A673 (cell line): ENCODE results near the gene ENTHD1. TPM values are rescaled to one million over a fixed set of nuclear protein-coding genes. Genes with fewer than 3 reads are reported as not detected.

ENCODE experiments used
- BruUV-seq: library from RNA; stranded (reverse); fragments of 400-500 nt; replicated peaks from 2 replicates; lab custom pipeline; 2021; lab: Mats Ljungman, UMichigan
- CTCF ChIA-PET: fragments of 300-600 bp; sonication (Branson Sonifier 250); formaldehyde crosslinking; loops from one replicate; lab custom pipeline; 2022; ENCODE audit warnings: antibody characterized with exemption; lab: Charles Lee
- POLR2A ChIA-PET: fragments of 300-600 bp; sonication (Branson Sonifier 250); formaldehyde crosslinking; loops from one replicate; lab custom pipeline; 2022; ENCODE audit warnings: antibody characterized with exemption; ENCODE audit not compliant: low non-redundant PET; lab: Charles Lee
- DNase-seq: peaks from one replicate; pipeline ENCODE4 v3.0.0-alpha.2; 2015; ENCODE audit warnings: low spot score
- H3K27ac ChIP-seq: fragments of 200-600 bp; sonication (generic); 2 replicates; pipeline ENCODE4 v1.5.1; 2016; ENCODE audit warnings: mixed run types, low read depth, mild to moderate bottlenecking, mixed read lengths, antibody characterized with exemption, low read length; ENCODE audit not compliant: poor library complexity, severe bottlenecking
- H3K27me3 ChIP-seq: fragments of 200-600 bp; sonication (generic); replicated peaks from 2 replicates; pipeline ENCODE4 v1.6.1; 2017; ENCODE audit warnings: mixed run types, low read depth, mild to moderate bottlenecking, mixed read lengths, antibody characterized with exemption, low read length; ENCODE audit not compliant: insufficient read depth, poor library complexity
- H3K36me3 ChIP-seq: fragments of 200-600 bp; sonication (generic); 2 replicates; pipeline ENCODE4 v1.6.1; 2016; ENCODE audit warnings: mixed run types, mild to moderate bottlenecking, mixed read lengths, antibody characterized with exemption, low read length; ENCODE audit not compliant: insufficient read depth, poor library complexity, severe bottlenecking
- H3K4me1 ChIP-seq: fragments of 200-600 bp; sonication (generic); 2 replicates; pipeline ENCODE4 v1.6.1; 2017; ENCODE audit warnings: mixed run types, mild to moderate bottlenecking, mixed read lengths, antibody characterized with exemption, low read length; ENCODE audit not compliant: insufficient read depth, poor library complexity, severe bottlenecking
- H3K4me3 ChIP-seq: fragments of 200-600 bp; sonication (generic); 2 replicates; pipeline ENCODE4 v1.5.1; 2016; ENCODE audit warnings: low read depth, mixed run types, mild to moderate bottlenecking, mixed read lengths, low read length; ENCODE audit not compliant: poor library complexity, severe bottlenecking
- H3K9me3 ChIP-seq: fragments of 200-600 bp; sonication (generic); 2 replicates; pipeline ENCODE4 v1.6.1; 2016; ENCODE audit warnings: mixed run types, low read depth, mild to moderate bottlenecking, mixed read lengths, antibody characterized with exemption, low read length; ENCODE audit not compliant: poor library complexity, severe bottlenecking
- CTCF ChIP-seq: fragments of 300-800, 200-600 bp; sonication (generic); conservative IDR thresholded peaks from 2 replicates; pipeline ENCODE4 v1.5.1; 2017; ENCODE audit warnings: low read depth, mild to moderate bottlenecking, antibody characterized with exemption, low read length, moderate library complexity, mixed read lengths
- EZH2 ChIP-seq: fragments of 200-600 bp; sonication (generic); IDR thresholded peaks from 2 replicates; pipeline ENCODE4 v1.6.1; 2017; ENCODE audit warnings: borderline replicate concordance, low read depth, mild to moderate bottlenecking, mixed read lengths, antibody characterized with exemption, low read length; ENCODE audit not compliant: poor library complexity, severe bottlenecking
- intact Hi-C: fragments of 100-400 bp; cut with micrococcal nuclease; formaldehyde crosslinking; loops from one replicate; pipeline ENCODE4 v1.10.0; 2022; ENCODE audit not compliant: unreplicated experiment
- total RNA-seq: library from RNA; stranded (reverse); gene quantifications from 2 replicates; pipeline ENCODE4 v1.2.3, GENCODE V29; 2021

The ENTHD1 gene
- total RNA-seq, 1 experiment from 2014 or later: not detected

- Histone ChIP-seq H3K36me3 (no peaks in the 10 kb centered on the region), H3K4me3 (no peak overlapping the region), H3K27ac (no peak overlapping the region), H3K27me3 (peaks cover 52% of the 10 kb centered on the region), H3K4me1 (no peaks in the 10 kb centered on the region), H3K9me3 (no peaks in the 10 kb centered on the region)
- TF ChIP-seq CTCF: no peak
- no peak for TF ChIP-seq EZH2
- BruUV-seq: no TSS peak
- CTCF ChIA-PET: no interaction called here
- POLR2A ChIA-PET: no interaction called here
- no peak for DNase-seq
- intact Hi-C loops: loop anchor here (10.0 kb wide), 1 partner anchor 265 kb away; no protein-coding TSS in a partner anchor
Observed at GRCh38 chr22:39809772-39810557, 83.6 kb downstream of the ENTHD1 start.

GRCh38 chr22:39808081-39808480, 85.5 kb downstream of the ENTHD1 start:
- ChIA-PET CTCF (interaction anchor here (0.6 to 0.7 kb wide), 4 partner anchors 78 to 273 kb away, joined by 3 to 9 read pairs (median 5); no protein-coding TSS in a partner anchor), POLR2A (no interaction called here)
- H3K27ac ChIP-seq: no peak overlapping the region
- H3K9me3 ChIP-seq: no peaks in the 10 kb centered on the region
- BruUV-seq: no TSS peak
- peaks cover 44% of the 10 kb centered on the region for H3K27me3 ChIP-seq
- H3K36me3 ChIP-seq: no peaks in the 10 kb centered on the region
- no peak overlapping the region for H3K4me3 ChIP-seq
- peak; percentile 66 for DNase-seq
- intact Hi-C loops: loop anchor here (10.0 kb wide), 1 partner anchor 263 kb away; no protein-coding TSS in a partner anchor
- TF ChIP-seq CTCF (peak; percentile 74), EZH2 (no peak)
- H3K4me1 ChIP-seq: no peaks in the 10 kb centered on the region

- TF ChIP-seq EZH2: no peak
- TF ChIP-seq CTCF: no peak
- no TSS peak for BruUV-seq
- Histone ChIP-seq H3K27ac (no peak overlapping the region), H3K4me1 (no peaks in the 10 kb centered on the region), H3K9me3 (no peaks in the 10 kb centered on the region), H3K36me3 (no peaks in the 10 kb centered on the region), H3K4me3 (no peak overlapping the region), H3K27me3 (peaks cover 50% of the 10 kb centered on the region)
- intact Hi-C loops: loop anchor here (10.0 kb wide), 1 partner anchor 261 kb away; no protein-coding TSS in a partner anchor
- DNase-seq: no peak
- POLR2A ChIA-PET: no interaction called here
- CTCF ChIA-PET: interaction anchor here (0.6 kb wide), 1 partner anchor 590 kb away, joined by 6 read pairs; no protein-coding TSS in a partner anchor
Observed at GRCh38 chr22:39806109-39806508, 87.5 kb downstream of the ENTHD1 start.
